HepG2 (cell line): ENCODE results near the gene HSD3B7. TPM values are rescaled to one million over a fixed set of nuclear protein-coding genes. Genes with fewer than 3 reads are reported as not detected.

ENCODE experiments used
- ATAC-seq: fragments of 200-7000 bp; cut with Tn5 transposase; 3 replicates; pipeline ENCODE4 v1.9.1; 2020; ENCODE audit warnings: mild to moderate bottlenecking, moderate library complexity
- BruUV-seq: library from RNA; stranded (reverse); fragments of 400-500 nt; replicated peaks from 2 replicates; lab custom pipeline; 2021; lab: Mats Ljungman, UMichigan
- CTCF ChIA-PET: fragments of 300-600 bp; formaldehyde crosslinking; extraction: SDS; loops from one replicate; lab custom pipeline; 2021; ENCODE audit warnings: low total read pairs, inconsistent platforms, low intra/inter-chr PET ratio; lab: Yijun Ruan, JAX
- POLR2A ChIA-PET: fragments of 350-600 bp; sonication (Branson Sonifier 250); formaldehyde crosslinking; loops from one replicate; lab custom pipeline; 2020; ENCODE audit warnings: antibody characterized with exemption, inconsistent platforms; lab: Yijun Ruan, JAX
- DNase-seq: peaks from one replicate; pipeline ENCODE4 v3.0.0-alpha.2; 2015; ENCODE audit warnings: low spot score
- FAIRE-seq: peaks from 3 replicates; lab custom pipeline; 2011; peaks lifted over from hg19 to GRCh38; lab: Jason Lieb, UNC
- H2AFZ ChIP-seq: one replicate; pipeline ENCODE4 v1.6.1; 2011; ENCODE audit warnings: low read length, inconsistent platforms
- H3K27ac ChIP-seq: fragments of 300-600 bp; 3 replicates; pipeline ENCODE4 v1.8.0; 2011; ENCODE audit warnings: mixed run types, mild to moderate bottlenecking, mixed read lengths, low read length, inconsistent platforms; ENCODE audit not compliant: insufficient read depth; ENCODE audit errors: extremely low read length
- H3K27me3 ChIP-seq, 2 experiments: fragments of 200-600 bp in 1 of 2; 2 replicates in 1 of 2; 3 replicates in 1 of 2; pipeline versions ENCODE4 v1.6.0 to v1.8.0; 2011; ENCODE audit warnings: low read length in 2 of 2, mild to moderate bottlenecking in 2 of 2, moderate library complexity in 2 of 2, inconsistent platforms in 1 of 2; ENCODE audit not compliant: insufficient read depth in 2 of 2, control insufficient read depth in 1 of 2
- H3K36me3 ChIP-seq, 2 experiments: fragments of 200-600 bp in 1 of 2; replicated peaks in 1 of 2; 2 replicates in 1 of 2; 3 replicates in 1 of 2; pipeline versions ENCODE4 v1.5.1 to v1.8.0; 2011; ENCODE audit warnings: low read length in 2 of 2, inconsistent platforms in 1 of 2; ENCODE audit not compliant: insufficient read depth in 2 of 2, control insufficient read depth in 1 of 2
- H3K4me1 ChIP-seq: 2 replicates; pipeline ENCODE4 v1.5.1; 2012; ENCODE audit warnings: low read length, inconsistent platforms; ENCODE audit not compliant: insufficient read depth
- H3K4me2 ChIP-seq: 2 replicates; pipeline ENCODE4 v1.6.0; 2011; ENCODE audit warnings: low read depth, low read length, inconsistent platforms
- H3K4me3 ChIP-seq, 3 experiments: fragments of 200-600 bp in 1 of 3; sonication (generic), shearing (Covaris generic) in 1 of 3; replicated peaks in 1 of 3; 2 replicates each; pipeline ENCODE4 v1.5.1; 2011 to 2016; ENCODE audit warnings: low read length in 3 of 3, inconsistent platforms in 2 of 3, low read depth in 2 of 3, mild to moderate bottlenecking in 2 of 3, control low read depth in 1 of 3, mixed read lengths in 1 of 3; ENCODE audit not compliant: insufficient read depth in 1 of 3
- H3K79me2 ChIP-seq: one replicate; pipeline ENCODE4 v1.6.1; 2011; ENCODE audit warnings: low read length, inconsistent platforms; ENCODE audit not compliant: insufficient read depth
- H3K9ac ChIP-seq: 2 replicates; pipeline ENCODE4 v1.6.0; 2011; ENCODE audit warnings: mild to moderate bottlenecking, low read depth, low read length, inconsistent platforms; ENCODE audit not compliant: insufficient read depth
- H3K9me3 ChIP-seq: 2 replicates; pipeline ENCODE4 v1.5.1; 2012; ENCODE audit warnings: mild to moderate bottlenecking, low read length
- H4K20me1 ChIP-seq: 2 replicates; pipeline ENCODE4 v1.6.0; 2011; ENCODE audit warnings: inconsistent platforms, mild to moderate bottlenecking, low read length, moderate library complexity; ENCODE audit not compliant: insufficient read depth
- ESRRA ChIP-seq: sonication (generic); formaldehyde crosslinking; IDR thresholded peaks from 2 replicates; pipeline ENCODE4 v1.5.1; 2020; ENCODE audit warnings: mild to moderate bottlenecking, low read depth, missing genetic modification reagents
- HIC2 ChIP-seq: sonication (generic); formaldehyde crosslinking; IDR thresholded peaks from 2 replicates; pipeline ENCODE4 v1.9.0; 2022; ENCODE audit warnings: low read depth, missing genetic modification reagents
- HNRNPLL ChIP-seq: fragments of 200-400 bp; formaldehyde crosslinking; IDR thresholded peaks from 2 replicates; pipeline ENCODE4 v1.6.1; 2017; ENCODE audit warnings: mild to moderate bottlenecking, low read depth, low read length; ENCODE audit not compliant: poor library complexity, severe bottlenecking
- LCORL ChIP-seq, 2 experiments: fragments of 450-650 bp in 1 of 2; sonication (generic) in 1 of 2; formaldehyde crosslinking in 1 of 2; IDR thresholded peaks; 2 replicates each; pipeline versions ENCODE4 v1.5.0 to v1.6.1; 2017 to 2020; ENCODE audit warnings: antibody characterized with exemption in 1 of 2, missing genetic modification reagents in 1 of 2
- MTA1 ChIP-seq: sonication (generic); formaldehyde crosslinking; IDR thresholded peaks from 2 replicates; pipeline ENCODE4 v1.4.0; 2020; ENCODE audit warnings: missing genetic modification reagents, mild to moderate bottlenecking, borderline replicate concordance
- NCOA1 ChIP-seq: sonication (generic); formaldehyde crosslinking; IDR thresholded peaks from 2 replicates; pipeline ENCODE4 v1.9.0; 2021; ENCODE audit warnings: missing genetic modification reagents
- NFE2L2 ChIP-seq: fragments of 150-350 bp; IDR thresholded peaks from 2 replicates; pipeline ENCODE4 v1.6.1; 2014; ENCODE audit warnings: low read length
- SOX6 ChIP-seq, 2 experiments: fragments of 450-650 bp in 1 of 2; sonication (generic) in 1 of 2; formaldehyde crosslinking in 1 of 2; IDR thresholded peaks; 2 replicates each; pipeline versions ENCODE4 v1.4.0 to v1.6.1; 2017 to 2020; ENCODE audit warnings: antibody characterized with exemption in 1 of 2, mild to moderate bottlenecking in 1 of 2, missing genetic modification reagents in 1 of 2
- TAF1 ChIP-seq: sonication (generic); formaldehyde crosslinking; IDR thresholded peaks from 2 replicates; pipeline ENCODE4 v1.4.0; 2020; ENCODE audit warnings: missing genetic modification reagents
- ZNF101 ChIP-seq: sonication (generic); formaldehyde crosslinking; IDR thresholded peaks from 2 replicates; pipeline ENCODE4 v1.4.0; 2020; ENCODE audit warnings: mild to moderate bottlenecking, low read depth, missing genetic modification reagents, borderline replicate concordance
- ZNF121 ChIP-seq: sonication (generic); formaldehyde crosslinking; IDR thresholded peaks from 2 replicates; pipeline ENCODE4 v1.5.0; 2020; ENCODE audit warnings: mild to moderate bottlenecking, missing genetic modification reagents
- ZNF263 ChIP-seq: sonication (generic); formaldehyde crosslinking; IDR thresholded peaks from 2 replicates; pipeline ENCODE4 v1.4.0; 2020; ENCODE audit warnings: missing genetic modification reagents
- ZNF331 ChIP-seq: sonication (generic); formaldehyde crosslinking; IDR thresholded peaks from 2 replicates; pipeline ENCODE4 v1.4.0; 2020; ENCODE audit warnings: missing genetic modification reagents
- ZNF563 ChIP-seq: sonication (generic); formaldehyde crosslinking; IDR thresholded peaks from 2 replicates; pipeline ENCODE4 v1.8.0; 2022; ENCODE audit warnings: mild to moderate bottlenecking, moderate library complexity, missing genetic modification reagents
- ZNF644 ChIP-seq: IDR thresholded peaks from 2 replicates; pipeline ENCODE4 v1.6.1; 2016; ENCODE audit warnings: low read depth
- ZNF687 ChIP-seq: sonication (generic); formaldehyde crosslinking; IDR thresholded peaks from 2 replicates; pipeline ENCODE4 v1.5.1; 2020; ENCODE audit warnings: mild to moderate bottlenecking, missing genetic modification reagents, moderate library complexity
- ZSCAN25 ChIP-seq: sonication (generic); formaldehyde crosslinking; IDR thresholded peaks from 2 replicates; pipeline ENCODE4 v1.8.0; 2022; ENCODE audit warnings: mild to moderate bottlenecking, missing genetic modification reagents
- ZSCAN31 ChIP-seq: sonication (generic); formaldehyde crosslinking; IDR thresholded peaks from 2 replicates; pipeline ENCODE4 v1.5.0; 2020; ENCODE audit warnings: low read depth, mild to moderate bottlenecking, missing genetic modification reagents
- WGBS: methylation state at CpG from one replicate; pipeline ENCODE4 v1.1.6; 2017; ENCODE audit warnings: low lambda C conversion rate; 5-methylcytosine and 5-hydroxymethylcytosine counted together
- in situ Hi-C: cut with HindIII; loops from 2 replicates; pipeline ENCODE4 v1.10.0; 2017; ENCODE audit warnings: low pct_unique_long_range_greater_than_20kb; ENCODE audit not compliant: extremely low pct_ligation_motif_present
- intact Hi-C: fragments of 100-400 bp; cut with micrococcal nuclease; formaldehyde crosslinking; loops from one replicate; pipeline ENCODE4 v1.10.0; 2022; ENCODE audit not compliant: unreplicated experiment
- polyA plus RNA-seq, 8 experiments: library from polyadenylated mRNA; depleted of rRNA in 3 of 8; stranded (reverse) in 7 of 8; unstranded in 1 of 8; fragments of >200 nt; fragmentation: Illumina TruSeq in 4 of 8; extraction: Trizol in 4 of 8; gene quantifications; 2 replicates each; pipeline versions ENCODE4 v1.2.1 to v1.2.3, GENCODE V29; 2011 to 2016; ENCODE audit warnings: low read depth in 4 of 8, missing spikeins in 1 of 8, mixed read lengths in 1 of 8; ENCODE audit not compliant: insufficient read depth in 1 of 8
- total RNA-seq, 5 experiments: library from RNA; depleted of rRNA; stranded (reverse); fragments of >200 nt; fragmentation: Illumina TruSeq; extraction: Trizol; gene quantifications; 2 replicates each; pipeline ENCODE4 v1.2.3, GENCODE V29; 2016; ENCODE audit warnings: low read depth in 1 of 5

The HSD3B7 gene
- total and polyA plus RNA-seq, 2 of the 13 experiments (the other 11 are each of a cell fraction or from before 2014, with no cell fraction given) = 32.9 to 69.7 TPM

GRCh38 chr16:31001507-31002249, 16.7 kb downstream of the HSD3B7 start:
- Histone ChIP-seq H3K36me3 (no peaks in the 10 kb centered on the region), H3K9me3 (no peaks in the 10 kb centered on the region), H3K27me3 (no peaks in the 10 kb centered on the region; a peak in 2 of 5 replicates), H3K79me2 (no peaks in the 10 kb centered on the region), H3K27ac (peak overlapping the region; percentile 50), H3K4me3 (peak overlapping the region; percentile 8 to 73 (median 41)), H3K4me1 (peaks cover 90% of the 10 kb centered on the region), H3K9ac (peak overlapping the region; percentile 46), H3K4me2 (peak overlapping the region; percentile 87), H2AFZ (no peak overlapping the region), H4K20me1 (no peaks in the 10 kb centered on the region)
- POLR2A ChIA-PET = interaction anchor here (0.8 to 2.6 kb wide), 8 partner anchors 14 to 140 kb away, joined by 3 to 14 read pairs (median 4); partner anchors contain the start of genes HSD3B7, KAT8, STX4 and ZNF646
- peak; percentile 67 for DNase-seq
- no TSS peak for BruUV-seq
- CTCF ChIA-PET = interaction anchor here (0.9 kb wide), 1 partner anchor 16 kb away, joined by 3 read pairs; the partner anchor contains the start of gene HSD3B7
- intact Hi-C loops (no loop called here), in situ Hi-C loops (no loop called here)
- no peak for FAIRE-seq
- peak; percentile 10 for ATAC-seq
- 17% methylated on average over 15 of the region's 16 CpGs for WGBS
- TF ChIP-seq ZNF121 (peak; percentile 51; the same call in 1 of the 2 replicates), SOX6 (IDR thresholded peaks at IDR 0.05) (no peak), SOX6 (CRISPR knock-in tag; IDR thresholded peaks at IDR 0.05) (peak; percentile 57; the same call in 1 of the 2 replicates), LCORL (IDR thresholded peaks at IDR 0.05) (no peak), LCORL (CRISPR knock-in tag; IDR thresholded peaks at IDR 0.05) (peak; percentile 75), ESRRA (peak; percentile 89), ZNF644 (CRISPR knock-in tag) (0 out of 2 replicates have a peak, but pooled peaks have one; percentile 6), ZNF331 (CRISPR knock-in tag) (no peak), ZNF101 (CRISPR knock-in tag) (no peak), ZSCAN31 (CRISPR knock-in tag) (no peak; the same call in 1 of the 2 replicates), MTA1 (CRISPR knock-in tag) (peak; percentile 88), NFE2L2 (no peak), ZNF563 (CRISPR knock-in tag) (peak; percentile 44; the same call in 1 of the 2 replicates), ZNF687 (CRISPR knock-in tag) (peak; percentile 82), HIC2 (CRISPR knock-in tag) (peak; percentile 39; the same call in 1 of the 2 replicates), ZSCAN25 (peak; percentile 91), TAF1 (no peak), ZNF263 (CRISPR knock-in tag) (peak; percentile 44), NCOA1 (CRISPR knock-in tag) (peak; percentile 28; the same call in 1 of the 2 replicates), HNRNPLL (peak; percentile 30)
